NCI-H1694 treated with DMSO at 0.1 percent for 48 hours (cell line): ENCODE data around the gene DMBT1.
A peak's percentile ranks its signal among the peaks of the same experiment; 100 is the strongest.
"Not testable (repeated sequence)": the region's sequence is repeated elsewhere in the genome, so short reads cannot be mapped to it uniquely, and the experiment has no call there.

ENCODE experiments used
- DNase-seq: peaks from one replicate; lab custom pipeline; 2025; lab: John Stamatoyannopoulos, UW

DMBT1 gene

GRCh38 chr10:122587098-122587760 is 26.7 kb downstream of the DMBT1 start:
- no peak for DNase-seq

- DNase-seq, result no peak
Measured at GRCh38 chr10:122588381-122588780, 27.8 kb downstream of the DMBT1 start.

DNA sequence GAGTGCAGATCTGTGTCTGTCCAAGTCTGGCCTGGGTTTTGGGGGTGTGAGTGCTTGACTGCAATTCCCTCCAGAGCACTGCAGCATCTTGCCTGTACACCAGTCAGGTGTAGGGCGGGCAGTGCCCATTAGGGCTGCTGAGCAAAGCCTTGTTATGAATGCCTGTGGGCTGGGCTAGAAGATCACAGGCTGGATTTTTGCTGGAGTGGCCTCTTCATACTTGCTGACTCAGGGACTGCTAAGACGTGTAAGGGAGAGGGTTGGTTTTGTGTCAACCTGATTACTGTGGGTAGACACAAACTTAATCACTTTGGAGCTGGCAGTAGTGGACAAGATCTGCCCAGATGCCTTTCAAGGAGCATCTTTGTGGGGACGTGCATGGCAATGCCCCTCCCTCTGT is 29.6 kb downstream of the DMBT1 start:
- DNase-seq, result no peak

DNA sequence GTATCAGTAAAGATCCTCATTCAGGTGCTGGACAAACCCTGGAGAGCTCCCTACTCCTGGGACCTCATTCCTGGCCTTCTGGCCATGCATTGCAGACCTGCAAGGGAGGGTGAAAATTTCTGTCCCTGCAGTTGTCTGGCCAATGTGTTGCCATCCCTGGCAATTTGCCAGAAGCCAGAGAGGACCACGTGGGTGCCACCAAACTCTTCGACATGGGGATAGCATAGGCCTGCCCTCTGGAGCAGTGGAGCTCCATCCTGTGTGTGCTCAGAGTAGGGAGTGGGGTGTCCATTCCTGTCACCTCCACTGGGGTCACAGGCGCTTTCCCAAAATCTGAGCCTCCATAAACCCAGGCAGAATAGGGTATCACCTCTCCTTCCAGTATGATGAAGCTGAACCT is 31.2 kb downstream of the DMBT1 start:
- no peak for DNase-seq

GRCh38 chr10:122592161-122592560 is 31.6 kb downstream of the DMBT1 start:
- DNase-seq, result no peak

DNA sequence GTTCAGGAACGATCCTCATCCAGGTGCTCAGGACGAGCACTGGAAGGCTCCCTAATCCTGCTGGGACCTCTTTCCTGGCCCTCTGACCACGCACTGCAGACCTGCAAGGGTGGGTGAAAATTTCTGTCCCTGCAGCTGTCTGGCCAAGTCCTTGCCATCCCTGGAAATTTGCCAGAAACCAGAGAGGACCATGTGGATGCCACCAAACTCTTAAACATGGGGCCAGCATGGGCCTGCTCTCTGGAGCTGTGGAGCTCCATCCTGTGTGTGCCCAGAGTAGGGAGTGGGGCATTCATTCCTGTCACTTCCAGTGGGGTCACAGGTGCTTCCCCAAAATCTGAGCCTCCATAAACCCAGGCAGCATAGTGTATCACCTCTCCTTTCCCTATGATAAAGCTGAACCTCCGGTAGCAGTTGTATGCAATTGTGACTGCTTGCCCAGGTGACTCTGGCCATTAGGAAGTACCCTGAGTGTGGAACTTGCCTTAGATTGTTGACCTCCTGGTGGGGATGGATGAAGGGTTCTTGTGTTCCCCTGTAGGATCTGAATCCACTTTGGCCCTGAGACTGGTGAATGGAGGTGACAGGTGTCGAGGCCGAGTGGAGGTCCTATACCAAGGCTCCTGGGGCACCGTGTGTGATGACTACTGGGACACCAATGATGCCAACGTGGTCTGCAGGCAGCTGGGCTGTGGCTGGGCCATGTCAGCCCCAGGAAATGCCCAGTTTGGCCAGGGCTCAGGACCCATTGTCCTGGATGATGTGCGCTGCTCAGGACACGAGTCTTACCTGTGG is 57.1 kb downstream of the DMBT1 start:
- DNase-seq, result no peak

- DNase-seq, result no peak
Measured at GRCh38 chr10:122618461-122619165, 58.1 kb downstream of the DMBT1 start.

GRCh38 chr10:122620961-122621360 is 60.4 kb downstream of the DMBT1 start:
- not testable (repeated sequence) for DNase-seq

DNA sequence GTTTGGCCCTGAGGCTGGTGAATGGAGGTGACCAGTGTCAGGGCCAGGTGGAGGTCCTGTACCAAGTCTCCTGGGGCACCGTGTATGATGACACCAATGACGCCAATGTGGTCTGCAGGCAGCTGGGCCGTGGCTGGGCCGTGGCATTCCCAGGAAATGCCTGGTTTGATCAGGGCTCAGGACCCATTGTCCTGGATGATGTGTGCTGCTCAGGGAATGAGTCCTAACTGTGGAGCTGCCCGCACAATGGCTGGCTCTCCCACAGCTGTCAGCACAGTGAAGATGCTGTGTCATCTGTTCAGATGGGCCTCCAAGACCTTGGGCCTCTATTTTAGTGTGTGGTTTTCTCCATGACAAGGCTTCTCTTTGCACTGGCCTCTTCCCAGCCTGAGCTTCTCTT is 64.0 kb downstream of the DMBT1 start:
- DNase-seq, result no peak

- no peak for DNase-seq
Measured at GRCh38 chr10:122630526-122630925, 70.0 kb downstream of the DMBT1 start.

GRCh38 chr10:122632031-122632430 is 71.5 kb downstream of the DMBT1 start:
- DNase-seq, result no peak

DNA sequence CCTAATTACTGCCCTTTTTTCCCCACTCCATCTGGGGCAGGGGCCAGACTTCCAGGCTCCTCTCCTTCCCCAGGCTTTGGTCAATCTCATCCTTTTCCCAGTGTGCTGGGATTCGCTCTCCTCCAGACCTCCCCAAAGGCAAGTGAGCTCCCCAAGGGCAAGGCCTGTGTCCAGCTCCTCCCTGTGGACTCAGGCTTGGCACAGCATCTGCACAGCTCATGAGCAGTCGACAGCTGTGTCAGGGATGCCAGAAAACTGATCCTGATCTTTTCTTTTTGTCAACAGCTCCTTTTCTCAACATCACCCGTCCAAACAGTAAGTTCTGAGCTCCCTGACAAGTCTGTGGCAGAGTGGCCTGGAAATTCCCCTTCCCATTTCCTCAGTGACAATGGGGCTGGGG is 72.0 kb downstream of the DMBT1 start:
- no peak for DNase-seq

- DNase-seq, result no peak
Measured at GRCh38 chr10:122636953-122637352, 76.4 kb downstream of the DMBT1 start.

DNA sequence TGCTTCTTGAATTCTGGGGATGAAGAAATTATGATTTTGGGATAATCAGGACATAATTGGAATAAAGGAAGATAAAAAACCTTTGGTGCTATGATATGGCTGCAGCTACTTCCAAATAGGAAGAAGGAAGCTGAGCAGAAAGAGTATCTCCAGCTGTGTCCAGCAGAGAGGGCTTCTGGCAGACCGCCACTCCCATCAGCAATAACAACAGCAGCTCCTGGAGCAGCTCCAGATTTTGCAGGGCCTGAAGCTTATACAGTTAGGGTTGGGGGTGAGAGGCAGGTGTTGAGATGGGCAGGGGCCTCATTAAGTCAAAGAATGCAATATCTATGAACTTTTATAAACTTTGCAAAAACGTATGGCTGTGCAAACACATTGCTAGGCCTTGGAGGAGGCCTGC is 76.8 kb downstream of the DMBT1 start:
- peak; percentile 1 for DNase-seq

DNA sequence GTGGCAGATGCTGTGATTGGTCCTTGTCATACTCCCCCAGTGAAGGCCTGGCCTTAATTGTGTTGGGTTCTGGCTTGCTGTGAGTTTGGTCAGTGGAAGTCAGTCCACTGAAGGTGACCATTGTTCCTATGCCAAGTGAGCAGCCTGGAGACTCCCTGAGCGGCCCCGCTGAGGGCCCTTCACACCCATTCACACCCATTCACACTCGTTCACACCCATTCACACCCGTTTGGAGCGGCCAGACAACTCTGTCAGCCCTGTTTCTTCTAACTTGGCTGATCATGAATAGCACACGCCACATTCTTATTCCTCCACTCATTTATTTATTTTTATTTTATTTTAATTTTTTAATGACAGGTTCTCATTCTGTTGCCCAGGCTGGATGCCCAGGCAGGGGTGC is 77.6 kb downstream of the DMBT1 start:
- DNase-seq, result no peak

DNA sequence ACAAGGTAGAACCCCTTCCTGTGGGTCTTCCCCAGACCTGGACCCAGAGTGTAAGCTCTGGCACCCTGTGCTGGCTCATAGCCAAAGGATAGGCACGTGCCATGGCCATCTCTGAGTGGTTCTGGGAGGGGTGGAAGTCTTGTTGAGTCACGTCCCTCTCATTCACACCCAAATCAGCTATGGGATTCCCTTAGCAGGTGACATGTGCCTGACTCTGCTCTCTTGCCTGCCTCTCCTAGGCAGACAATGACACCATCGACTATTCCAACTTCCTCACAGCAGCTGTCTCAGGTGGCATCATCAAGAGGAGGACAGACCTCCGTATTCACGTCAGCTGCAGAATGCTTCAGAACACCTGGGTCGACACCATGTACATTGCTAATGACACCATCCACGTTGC is 79.2 kb downstream of the DMBT1 start:
- no peak for DNase-seq

DNA sequence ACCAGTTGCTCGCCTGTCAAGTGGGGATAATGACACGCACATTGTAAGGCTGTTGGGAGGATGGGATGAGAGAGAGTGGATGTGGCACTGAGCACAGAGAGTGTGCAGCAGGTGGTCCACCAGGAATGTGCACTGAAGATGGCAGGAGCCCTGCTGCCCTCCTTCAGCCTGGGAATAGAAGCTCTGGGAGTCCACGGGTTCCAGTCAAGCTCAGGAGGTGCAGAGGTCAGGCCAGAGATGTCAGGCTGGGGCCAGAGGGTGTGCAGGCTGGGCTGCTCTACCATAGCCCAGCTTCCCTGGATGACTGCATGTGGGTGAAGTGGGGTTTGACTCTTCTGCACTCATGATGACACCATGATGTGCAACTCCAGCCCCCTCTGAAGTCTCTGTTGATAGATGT is 80.4 kb downstream of the DMBT1 start:
- DNase-seq, result no peak

DNA sequence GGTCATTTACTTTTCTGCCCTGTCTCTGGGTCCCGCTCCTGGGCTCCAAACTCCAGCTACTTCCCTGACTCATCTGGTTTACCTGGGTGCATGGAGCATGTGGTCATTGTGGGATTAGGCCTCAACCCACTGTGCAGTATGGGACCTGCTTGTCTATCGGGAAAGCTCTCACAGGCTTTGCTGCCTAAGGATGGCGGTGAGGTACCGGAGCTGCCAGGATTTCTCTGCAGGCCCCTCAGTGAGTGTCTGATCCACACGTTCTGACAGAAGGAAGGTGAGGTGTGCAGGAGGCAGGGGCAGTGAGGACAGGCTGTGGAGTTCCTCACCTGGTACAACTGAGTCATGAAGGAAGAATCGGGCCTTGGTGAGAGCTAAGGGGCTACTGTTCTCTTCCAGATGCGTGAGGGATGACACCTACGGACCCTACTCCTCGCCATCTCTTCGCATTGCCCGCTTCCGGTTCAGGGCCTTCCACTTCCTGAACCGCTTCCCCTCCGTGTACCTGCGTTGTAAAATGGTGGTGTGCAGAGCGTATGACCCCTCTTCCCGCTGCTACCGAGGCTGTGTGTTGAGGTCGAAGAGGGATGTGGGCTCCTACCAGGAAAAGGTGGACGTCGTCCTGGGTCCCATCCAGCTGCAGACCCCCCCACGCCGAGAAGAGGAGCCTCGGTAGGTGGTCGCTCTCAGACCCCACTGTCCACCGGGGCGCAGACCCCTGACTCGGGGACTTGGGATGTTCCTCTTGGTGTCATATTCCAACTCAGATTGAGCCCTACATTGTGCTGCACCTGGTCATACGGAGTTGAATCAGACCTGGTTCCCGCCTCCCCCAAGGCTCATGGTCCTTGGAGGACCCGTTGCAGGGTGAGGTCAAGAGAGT is 82.4 kb downstream of the DMBT1 start:
- DNase-seq, result no peak

GRCh38 chr10:122643931-122644534 is 83.5 kb downstream of the DMBT1 start:
- DNase-seq, result no peak

DNA sequence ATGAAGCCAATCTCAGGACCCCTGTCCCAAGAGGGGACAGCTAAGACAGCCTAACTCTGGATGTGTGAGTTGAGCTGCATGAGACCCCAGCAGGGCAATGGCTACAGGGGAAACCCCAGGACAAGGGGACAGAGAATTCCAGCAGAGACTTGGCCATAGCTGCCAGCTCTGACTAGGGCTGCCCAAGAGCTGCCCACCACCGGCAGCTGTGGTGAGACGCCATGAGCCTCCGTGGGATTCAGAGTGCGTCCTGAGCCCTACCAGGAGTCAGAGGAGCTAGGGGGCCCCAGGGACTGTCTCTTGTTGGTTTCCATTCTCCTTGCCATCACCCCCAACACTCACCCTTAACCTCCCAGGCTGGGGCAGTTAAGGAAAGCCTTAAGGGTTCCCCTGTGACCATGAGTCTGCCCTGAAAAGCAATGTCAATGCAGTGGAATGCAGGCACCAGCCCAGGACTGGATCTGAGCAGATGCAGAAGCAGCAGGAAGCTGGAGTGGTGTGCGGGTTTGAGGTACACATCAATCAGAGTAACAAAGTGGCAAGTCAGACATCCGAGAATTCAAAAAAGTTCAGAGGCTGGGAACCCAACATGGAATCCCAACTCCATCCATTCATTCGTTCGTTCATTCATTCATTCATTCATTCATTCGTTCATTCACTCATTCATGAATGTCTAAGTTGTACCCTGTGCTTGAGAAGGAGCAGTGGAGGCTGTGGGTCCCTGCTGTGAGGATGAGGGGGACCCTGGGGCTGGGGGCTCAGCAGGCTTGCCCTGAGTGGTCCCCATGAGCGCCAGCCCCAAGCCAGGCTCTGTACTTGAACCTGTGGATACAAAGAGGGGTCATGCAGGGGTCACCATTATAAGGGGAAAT is 86.2 kb downstream of the DMBT1 start:
- DNase-seq, result no peak
